Measurements from ENCODE around the gene VLDLR. TPM values are rescaled to one million over a fixed set of nuclear protein-coding genes. Genes with fewer than 3 reads are reported as not detected.
"Not testable (repeated sequence)": the region's sequence is repeated elsewhere in the genome, so short reads cannot be mapped to it uniquely, and the experiment has no call there.

VLDLR gene
- total and polyA plus RNA-seq, 2 of the 8 experiments (the other 6 are each of a cell fraction or from before 2014, with no cell fraction given): 24.2 to 49.1 TPM

GRCh38 chr9:2704504-2704903 is 82.9 kb downstream of the VLDLR start (continued):
- TF ChIP-seq EZH2 (IDR thresholded peaks at IDR 0.05; ENCODE audit: low read depth, low read length, severe bottlenecking): no peak
- no peak for TF ChIP-seq RAD21 (IDR thresholded peaks at IDR 0.05 in 1 of 2, conservative IDR thresholded peaks at IDR 0.05 in 1 of 2; ENCODE audit: low read depth in 2 of 2, low read length in 2 of 2)
- TF ChIP-seq YY1 (IDR thresholded peaks at IDR 0.05; ENCODE audit: low read depth, low read length): no peak
- TF ChIP-seq NANOG (IDR thresholded peaks at IDR 0.05; ENCODE audit: insufficient read depth, low read depth, low read length, poor library complexity, severe bottlenecking): no peak
- no peak for TF ChIP-seq SP2 (IDR thresholded peaks at IDR 0.05; ENCODE audit: low read length)
- no peak for TF ChIP-seq SRF (IDR thresholded peaks at IDR 0.05; ENCODE audit: low read depth, low read length)
- no peak for TF ChIP-seq SAP30 (IDR thresholded peaks at IDR 0.05; ENCODE audit: insufficient read depth, insufficient replicate concordance, low read length)
- TF ChIP-seq EGR1 (IDR thresholded peaks at IDR 0.05; ENCODE audit: borderline replicate concordance, low read depth, low read length): no peak
- TF ChIP-seq, protein P1, sequence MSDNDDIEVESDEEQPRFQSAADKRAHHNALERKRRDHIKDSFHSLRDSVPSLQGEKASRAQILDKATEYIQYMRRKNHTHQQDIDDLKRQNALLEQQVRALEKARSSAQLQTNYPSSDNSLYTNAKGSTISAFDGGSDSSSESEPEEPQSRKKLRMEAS (IDR thresholded peaks at IDR 0.05): no peak

- FAIRE-seq; H3K23me2 ChIP-seq (ENCODE audit: low read depth, low read length); H3K79me2 ChIP-seq (ENCODE audit: control insufficient read depth in 1 of 2, insufficient read depth in 2 of 2, low read length in 2 of 2); H3K9ac ChIP-seq (replicated peaks in 1 of 4; ENCODE audit: extremely low read depth in 1 of 4, low read depth in 3 of 4, low read length in 3 of 4); H3K14ac ChIP-seq (ENCODE audit: insufficient read length); H2BK15ac ChIP-seq (ENCODE audit: low read length); H2BK12ac ChIP-seq (ENCODE audit: low read depth, low read length); H3K18ac ChIP-seq (ENCODE audit: extremely low read depth, low read length); DNase-seq (ENCODE audit: low read depth in 1 of 2, low spot score in 2 of 2); H4K20me1 ChIP-seq (replicated peaks in 1 of 2; ENCODE audit: control insufficient read depth in 1 of 2, insufficient read depth in 2 of 2, low read length in 2 of 2); H2BK120ac ChIP-seq (replicated peaks; ENCODE audit: low read depth, low read length); H3K79me1 ChIP-seq (ENCODE audit: low read depth, low read length); H2AK5ac ChIP-seq (ENCODE audit: low read depth, low read length); H3K27me3 ChIP-seq (replicated peaks in 1 of 4; ENCODE audit: control insufficient read depth in 3 of 4, extremely low read depth in 1 of 4, insufficient read depth in 3 of 4, low read length in 3 of 4); H3K4me2 ChIP-seq (ENCODE audit: insufficient read depth in 1 of 2, low read depth in 2 of 2, low read length in 2 of 2); H3K27ac ChIP-seq (ENCODE audit: low read depth, low read length); H4K91ac ChIP-seq (replicated peaks; ENCODE audit: insufficient read length, low read length); H2BK20ac ChIP-seq (ENCODE audit: low read length); H3K9me3 ChIP-seq (ENCODE audit: insufficient read depth in 2 of 2, low read depth in 1 of 2, low read length in 1 of 2); H4K8ac ChIP-seq (ENCODE audit: extremely low read depth, insufficient read depth, low read length); H3K4me1 ChIP-seq (replicated peaks in 1 of 4; ENCODE audit: control insufficient read depth in 3 of 4, insufficient read depth in 4 of 4, low read length in 3 of 4); H2BK5ac ChIP-seq (ENCODE audit: low read depth, low read length); H3K4ac ChIP-seq (replicated peaks; ENCODE audit: insufficient read length, low read depth, low read length); H3K56ac ChIP-seq (replicated peaks; ENCODE audit: insufficient read length, low read depth, low read length); H4K5ac ChIP-seq (ENCODE audit: insufficient read length, low read depth, low read length); H3K4me3 ChIP-seq (ENCODE audit: extremely low read depth in 1 of 4, insufficient read depth in 2 of 4, low read depth in 3 of 4, low read length in 4 of 4); POLR2A ChIA-PET (ENCODE audit: partially characterized antibody); H2AFZ ChIP-seq (ENCODE audit: low read length); H3K23ac ChIP-seq (ENCODE audit: insufficient read length); H3K36me3 ChIP-seq (ENCODE audit: control insufficient read depth in 2 of 4, insufficient read depth in 4 of 4, low read length in 3 of 4): not testable (repeated sequence)
- CTCF ChIA-PET (ENCODE audit: partially characterized antibody): interaction anchor here (0.6 kb wide), 1 partner anchor 594 kb away, joined by 3 read pairs; no protein-coding TSS in a partner anchor
- WGBS, 2 experiments (ENCODE audit: extremely low coverage in 1 of 2, insufficient coverage in 1 of 2, insufficient read length in 1 of 2, insufficient replicate concordance in 2 of 2, low coverage in 1 of 2, low lambda C conversion rate in 2 of 2, missing lambda C conversion rate in 1 of 2): 92% methylated on average over 3 of the region's 3 CpGs; no CpG with 5 or more reads in 1 of the 2 experiments
Measured at GRCh38 chr9:2707256-2707655, 85.7 kb downstream of the VLDLR start.
